ENCODE measurements around the gene PGK2.

GRCh38 chr6:49833386-49833785 lies 46.3 kb upstream of the PGK2 start:
- no peak for TF ChIP-seq TAF1 (IDR thresholded peaks at IDR 0.05; ENCODE audit: borderline replicate concordance, low read depth, low read length)
- no peak for TF ChIP-seq POLR2A (IDR thresholded peaks at IDR 0.05; ENCODE audit: low read depth, low read length)
- no peak for TF ChIP-seq POLR2AphosphoS5 (IDR thresholded peaks at IDR 0.05; ENCODE audit: low read depth, low read length)

All from GM12892 (cell line).